SK-N-SH (cell line): ENCODE results near the gene PANK4. TPM values are rescaled to one million over a fixed set of nuclear protein-coding genes. Genes with fewer than 3 reads are reported as not detected.

ENCODE experiments used
- CTCF ChIA-PET: fragments of 300-600, 350-600 bp; formaldehyde crosslinking; extraction: SDS; loops from one replicate; lab custom pipeline; 2021; lab: Yijun Ruan, JAX
- POLR2A ChIA-PET: fragments of 350-600 bp; sonication (Branson Sonifier 250); formaldehyde crosslinking; extraction: SDS; loops from one replicate; lab custom pipeline; 2020; ENCODE audit warnings: antibody characterized with exemption, inconsistent platforms; lab: Yijun Ruan, JAX
- DNase-seq: peaks from one replicate; pipeline ENCODE4 v3.0.0; 2012
- H2AFZ ChIP-seq: fragments of 200-600 bp; sonication (generic); 2 replicates; pipeline ENCODE4 v1.8.1; 2016; ENCODE audit warnings: antibody characterized with exemption, mild to moderate bottlenecking, low read depth
- H3F3A ChIP-seq: fragments of 200-600 bp; sonication (generic); replicated peaks from 2 replicates; pipeline ENCODE3; 2016; ENCODE audit warnings: antibody characterized with exemption, mild to moderate bottlenecking; ENCODE audit not compliant: insufficient read depth
- H3K27ac ChIP-seq, 2 experiments: fragments of 200-500 bp in 1 of 2; fragments of 200-600 bp in 1 of 2; sonication (Bioruptor generic) in 1 of 2; sonication (generic), shearing (Covaris generic) in 1 of 2; 2 replicates each; pipeline versions ENCODE4 v1.5.1 to v1.6.1; 2014 to 2016; ENCODE audit warnings: low read depth in 2 of 2, inconsistent platforms in 1 of 2, low read length in 1 of 2, mild to moderate bottlenecking in 1 of 2, mixed read lengths in 1 of 2
- H3K27me3 ChIP-seq: fragments of 200-600 bp; sonication (generic), shearing (Covaris generic); 2 replicates; pipeline ENCODE4 v1.6.1; 2016; ENCODE audit warnings: mixed run types; ENCODE audit not compliant: insufficient read depth
- H3K36me3 ChIP-seq, 2 experiments: fragments of 200-500 bp in 1 of 2; fragments of 200-600 bp in 1 of 2; sonication (Bioruptor generic) in 1 of 2; sonication (generic) in 1 of 2; replicated peaks in 1 of 2; 2 replicates each; pipeline versions ENCODE3 to v1.5.1; 2014 to 2016; ENCODE audit warnings: low read length in 1 of 2, mild to moderate bottlenecking in 1 of 2; ENCODE audit not compliant: insufficient read depth in 2 of 2, control insufficient read depth in 1 of 2
- H3K4me1 ChIP-seq, 2 experiments: fragments of 200-500 bp in 1 of 2; fragments of 200-600 bp in 1 of 2; sonication (Bioruptor generic) in 1 of 2; sonication (generic), shearing (Covaris generic) in 1 of 2; 2 replicates each; pipeline versions ENCODE4 v1.5.1 to v1.6.1; 2014 to 2016; ENCODE audit warnings: low read depth in 1 of 2, low read length in 1 of 2, mixed run types in 1 of 2; ENCODE audit not compliant: insufficient read depth in 2 of 2, control insufficient read depth in 1 of 2
- H3K4me2 ChIP-seq: fragments of 200-600 bp; sonication (generic), shearing (Covaris generic); 2 replicates; pipeline ENCODE4 v1.6.1; 2017; ENCODE audit warnings: mixed run types
- H3K4me3 ChIP-seq, 2 experiments: fragments of 200-500 bp in 1 of 2; fragments of 200-600 bp in 1 of 2; sonication (Bioruptor generic) in 1 of 2; sonication (generic), shearing (Covaris generic) in 1 of 2; 2 replicates each; pipeline versions ENCODE4 v1.5.1 to v1.8.1; 2014 to 2016; ENCODE audit warnings: low read depth in 2 of 2, inconsistent platforms in 1 of 2, low read length in 1 of 2, mild to moderate bottlenecking in 1 of 2, mixed read lengths in 1 of 2, moderate library complexity in 1 of 2
- H3K79me2 ChIP-seq: fragments of 200-600 bp; sonication (generic); 2 replicates; pipeline ENCODE4 v1.8.1; 2017; ENCODE audit warnings: mild to moderate bottlenecking; ENCODE audit not compliant: insufficient read depth
- H3K9ac ChIP-seq: fragments of 200-600 bp; sonication (generic); 2 replicates; pipeline ENCODE4 v1.6.1; 2017; ENCODE audit warnings: mixed run types
- H3K9me2 ChIP-seq: fragments of 200-600 bp; sonication (generic); 2 replicates; pipeline ENCODE4 v1.6.1; 2017; ENCODE audit warnings: mixed run types
- H3K9me3 ChIP-seq: fragments of 200-600 bp; sonication (generic); 2 replicates; pipeline ENCODE4 v1.6.1; 2017; ENCODE audit warnings: mixed run types, mild to moderate bottlenecking, moderate library complexity
- H4K20me1 ChIP-seq: fragments of 200-600 bp; sonication (generic); 2 replicates; pipeline ENCODE4 v1.6.1; 2017; ENCODE audit warnings: mild to moderate bottlenecking, mixed run types; ENCODE audit not compliant: insufficient read depth
- CHD2 ChIP-seq: fragments of 150-350 bp; IDR thresholded peaks from 2 replicates; pipeline ENCODE4 v1.6.1; 2018; ENCODE audit warnings: low read length; ENCODE audit not compliant: partially characterized antibody
- ELF1 ChIP-seq: IDR thresholded peaks from 2 replicates; pipeline ENCODE4 v1.4.0; 2012
- EP300 ChIP-seq, 2 experiments: IDR thresholded peaks; 2 replicates each; pipeline versions ENCODE4 v1.4.0 to v1.6.1; 2012; ENCODE audit warnings: borderline replicate concordance in 1 of 2, low read depth in 1 of 2, low read length in 1 of 2
- EZH2phosphoT487 ChIP-seq: fragments of 200-600 bp; sonication (generic); IDR thresholded peaks from 2 replicates; pipeline ENCODE4 v1.6.1; 2017; ENCODE audit warnings: low read depth, mixed run types, mild to moderate bottlenecking, antibody characterized with exemption, moderate library complexity, borderline replicate concordance
- FOXM1 ChIP-seq: IDR thresholded peaks from 2 replicates; pipeline ENCODE4 v1.4.0; 2012; ENCODE audit warnings: low read depth, mild to moderate bottlenecking
- JUND ChIP-seq: IDR thresholded peaks from 2 replicates; pipeline ENCODE4 v1.4.0; 2012
- MEF2A ChIP-seq: IDR thresholded peaks from 2 replicates; pipeline ENCODE4 v1.4.0; 2012; ENCODE audit warnings: low read depth, borderline replicate concordance
- NFIC ChIP-seq: IDR thresholded peaks from 2 replicates; pipeline ENCODE4 v1.4.0; 2012; ENCODE audit warnings: borderline replicate concordance
- POLR2AphosphoS5 ChIP-seq: IDR thresholded peaks from 2 replicates; pipeline ENCODE4 v1.6.1; 2012; ENCODE audit warnings: low read depth, low read length
- RAD21 ChIP-seq: IDR thresholded peaks from 2 replicates; pipeline ENCODE4 v1.6.1; 2012; ENCODE audit warnings: mild to moderate bottlenecking, low read length
- SIN3A ChIP-seq: IDR thresholded peaks from 2 replicates; pipeline ENCODE4 v1.6.1; 2012; ENCODE audit warnings: low read depth, mild to moderate bottlenecking, low read length, moderate library complexity, borderline replicate concordance
- SMC3 ChIP-seq: IDR thresholded peaks from 2 replicates; pipeline ENCODE4 v1.6.1; 2012; ENCODE audit warnings: low read depth, low read length, improper control_type of control experiment
- TAF1 ChIP-seq: IDR thresholded peaks from 2 replicates; pipeline ENCODE4 v1.6.1; 2012; ENCODE audit warnings: low read depth, mild to moderate bottlenecking, low read length, moderate library complexity, borderline replicate concordance
- TCF12 ChIP-seq: IDR thresholded peaks from 2 replicates; pipeline ENCODE4 v1.4.0; 2012
- TEAD4 ChIP-seq: IDR thresholded peaks from 2 replicates; pipeline ENCODE4 v1.4.0; 2012; ENCODE audit warnings: mild to moderate bottlenecking, borderline replicate concordance; ENCODE audit not compliant: insufficient read depth
- YY1 ChIP-seq: IDR thresholded peaks from 2 replicates; pipeline ENCODE4 v1.4.0; 2012; ENCODE audit warnings: low read depth, mild to moderate bottlenecking
- WGBS: methylation state at CpG from one replicate; pipeline ENCODE4 v1.1.6; 2017; ENCODE audit warnings: low lambda C conversion rate; 5-methylcytosine and 5-hydroxymethylcytosine counted together
- polyA plus RNA-seq, 3 experiments: library from polyadenylated mRNA; depleted of rRNA; stranded (reverse); fragments of >200 nt; gene quantifications; 2 replicates each; pipeline ENCODE4 v1.2.3, GENCODE V29; 2012
- TF ChIP-seq, protein P1 (sequence below): fragments of 150-350 bp; IDR thresholded peaks from 2 replicates; pipeline ENCODE4 v1.6.1; 2016; ENCODE audit warnings: mild to moderate bottlenecking, low read depth, low read length
- TF ChIP-seq, protein P2 (sequence below): IDR thresholded peaks from 2 replicates; pipeline ENCODE4 v1.6.1; 2012; ENCODE audit warnings: mild to moderate bottlenecking, low read depth, low read length, moderate library complexity
- TF ChIP-seq, protein P3 (sequence below): fragments of 200-600 bp; sonication (generic); IDR thresholded peaks from 2 replicates; pipeline ENCODE4 v1.6.1; 2017; ENCODE audit warnings: antibody characterized with exemption, mild to moderate bottlenecking, moderate library complexity
- TF ChIP-seq, protein P4 (sequence below): IDR thresholded peaks from 2 replicates; pipeline ENCODE4; 2012

PANK4 gene
- polyA plus RNA-seq, 1 of the 3 experiments (the other 2 are of a cell fraction) = 16.6 TPM

DNA sequence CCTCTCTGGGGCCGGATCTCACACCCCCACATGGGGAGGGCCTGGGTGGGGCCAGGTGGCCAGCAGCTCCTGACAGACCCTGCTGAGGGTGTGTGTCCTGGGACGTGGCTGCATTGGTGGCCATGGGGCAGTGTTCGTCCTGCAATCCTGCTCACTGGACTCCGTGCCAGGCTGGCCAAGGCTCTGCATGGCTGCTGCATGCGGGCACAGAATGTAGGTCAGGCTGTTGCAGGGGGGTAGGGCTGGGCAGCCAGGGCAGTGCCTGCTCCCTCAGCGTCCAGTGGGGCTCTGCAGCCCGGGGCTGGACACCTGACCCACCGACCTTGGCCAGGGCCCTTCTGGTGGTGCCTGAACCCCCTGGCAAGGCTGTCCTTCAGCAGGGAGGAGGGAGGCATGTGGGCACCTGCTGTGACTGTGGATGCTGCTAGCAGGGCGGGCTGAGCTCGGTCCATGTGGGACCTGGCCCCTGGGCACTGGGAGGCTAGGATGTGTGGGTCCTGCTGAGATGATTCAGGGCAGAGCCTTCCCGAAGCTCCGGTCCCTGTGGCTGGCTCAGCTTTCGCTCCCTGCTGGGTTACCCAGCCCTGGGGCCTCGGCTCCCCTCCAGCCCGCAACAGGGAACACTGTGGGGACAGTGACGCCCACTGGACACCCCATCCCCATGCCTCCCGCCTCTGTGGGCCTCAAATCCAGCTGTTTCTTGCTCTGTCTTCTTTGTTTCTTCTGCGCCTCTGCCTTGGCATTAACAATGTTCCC, 65.2 kb downstream of the PANK4 start:
- Histone ChIP-seq H3K9me3 (no peaks in the 10 kb centered on the region), H3K9ac (no peak overlapping the region), H3K9me2 (no peaks in the 10 kb centered on the region), H2AFZ (no peak overlapping the region), H3K79me2 (no peaks in the 10 kb centered on the region), H4K20me1 (no peaks in the 10 kb centered on the region), H3K4me3 (no peak overlapping the region), H3K36me3 (no peaks in the 10 kb centered on the region), H3K27ac (no peak overlapping the region), H3K27me3 (no peaks in the 10 kb centered on the region), H3K4me2 (no peak overlapping the region), H3K4me1 (peaks cover 0 to 26% of the 10 kb centered on the region in 2 experiments; a peak in 1 of 4 replicates), H3F3A (no peaks in the 10 kb centered on the region)
- TF ChIP-seq NFIC (no peak), CHD2 (no peak), POLR2AphosphoS5 (no peak), FOXM1 (no peak), SMC3 (no peak), MEF2A (no peak), RAD21 (no peak), EP300 (IDR thresholded peaks at IDR 0.05; ENCODE audit: borderline replicate concordance in 1 of 2, low read depth in 1 of 2, low read length in 1 of 2) (no peak), EZH2phosphoT487 (no peak), TEAD4 (no peak), TAF1 (no peak), SIN3A (no peak), JUND (no peak), ELF1 (no peak), TCF12 (no peak), YY1 (no peak)
- TF ChIP-seq, protein P1, sequence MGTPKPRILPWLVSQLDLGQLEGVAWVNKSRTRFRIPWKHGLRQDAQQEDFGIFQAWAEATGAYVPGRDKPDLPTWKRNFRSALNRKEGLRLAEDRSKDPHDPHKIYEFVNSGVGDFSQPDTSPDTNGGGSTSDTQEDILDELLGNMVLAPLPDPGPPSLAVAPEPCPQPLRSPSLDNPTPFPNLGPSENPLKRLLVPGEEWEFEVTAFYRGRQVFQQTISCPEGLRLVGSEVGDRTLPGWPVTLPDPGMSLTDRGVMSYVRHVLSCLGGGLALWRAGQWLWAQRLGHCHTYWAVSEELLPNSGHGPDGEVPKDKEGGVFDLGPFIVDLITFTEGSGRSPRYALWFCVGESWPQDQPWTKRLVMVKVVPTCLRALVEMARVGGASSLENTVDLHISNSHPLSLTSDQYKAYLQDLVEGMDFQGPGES = no peak
- TF ChIP-seq, protein P2, sequence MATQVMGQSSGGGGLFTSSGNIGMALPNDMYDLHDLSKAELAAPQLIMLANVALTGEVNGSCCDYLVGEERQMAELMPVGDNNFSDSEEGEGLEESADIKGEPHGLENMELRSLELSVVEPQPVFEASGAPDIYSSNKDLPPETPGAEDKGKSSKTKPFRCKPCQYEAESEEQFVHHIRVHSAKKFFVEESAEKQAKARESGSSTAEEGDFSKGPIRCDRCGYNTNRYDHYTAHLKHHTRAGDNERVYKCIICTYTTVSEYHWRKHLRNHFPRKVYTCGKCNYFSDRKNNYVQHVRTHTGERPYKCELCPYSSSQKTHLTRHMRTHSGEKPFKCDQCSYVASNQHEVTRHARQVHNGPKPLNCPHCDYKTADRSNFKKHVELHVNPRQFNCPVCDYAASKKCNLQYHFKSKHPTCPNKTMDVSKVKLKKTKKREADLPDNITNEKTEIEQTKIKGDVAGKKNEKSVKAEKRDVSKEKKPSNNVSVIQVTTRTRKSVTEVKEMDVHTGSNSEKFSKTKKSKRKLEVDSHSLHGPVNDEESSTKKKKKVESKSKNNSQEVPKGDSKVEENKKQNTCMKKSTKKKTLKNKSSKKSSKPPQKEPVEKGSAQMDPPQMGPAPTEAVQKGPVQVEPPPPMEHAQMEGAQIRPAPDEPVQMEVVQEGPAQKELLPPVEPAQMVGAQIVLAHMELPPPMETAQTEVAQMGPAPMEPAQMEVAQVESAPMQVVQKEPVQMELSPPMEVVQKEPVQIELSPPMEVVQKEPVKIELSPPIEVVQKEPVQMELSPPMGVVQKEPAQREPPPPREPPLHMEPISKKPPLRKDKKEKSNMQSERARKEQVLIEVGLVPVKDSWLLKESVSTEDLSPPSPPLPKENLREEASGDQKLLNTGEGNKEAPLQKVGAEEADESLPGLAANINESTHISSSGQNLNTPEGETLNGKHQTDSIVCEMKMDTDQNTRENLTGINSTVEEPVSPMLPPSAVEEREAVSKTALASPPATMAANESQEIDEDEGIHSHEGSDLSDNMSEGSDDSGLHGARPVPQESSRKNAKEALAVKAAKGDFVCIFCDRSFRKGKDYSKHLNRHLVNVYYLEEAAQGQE = no peak
- TF ChIP-seq, protein P3, sequence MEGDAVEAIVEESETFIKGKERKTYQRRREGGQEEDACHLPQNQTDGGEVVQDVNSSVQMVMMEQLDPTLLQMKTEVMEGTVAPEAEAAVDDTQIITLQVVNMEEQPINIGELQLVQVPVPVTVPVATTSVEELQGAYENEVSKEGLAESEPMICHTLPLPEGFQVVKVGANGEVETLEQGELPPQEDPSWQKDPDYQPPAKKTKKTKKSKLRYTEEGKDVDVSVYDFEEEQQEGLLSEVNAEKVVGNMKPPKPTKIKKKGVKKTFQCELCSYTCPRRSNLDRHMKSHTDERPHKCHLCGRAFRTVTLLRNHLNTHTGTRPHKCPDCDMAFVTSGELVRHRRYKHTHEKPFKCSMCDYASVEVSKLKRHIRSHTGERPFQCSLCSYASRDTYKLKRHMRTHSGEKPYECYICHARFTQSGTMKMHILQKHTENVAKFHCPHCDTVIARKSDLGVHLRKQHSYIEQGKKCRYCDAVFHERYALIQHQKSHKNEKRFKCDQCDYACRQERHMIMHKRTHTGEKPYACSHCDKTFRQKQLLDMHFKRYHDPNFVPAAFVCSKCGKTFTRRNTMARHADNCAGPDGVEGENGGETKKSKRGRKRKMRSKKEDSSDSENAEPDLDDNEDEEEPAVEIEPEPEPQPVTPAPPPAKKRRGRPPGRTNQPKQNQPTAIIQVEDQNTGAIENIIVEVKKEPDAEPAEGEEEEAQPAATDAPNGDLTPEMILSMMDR = no peak
- TF ChIP-seq, protein P4, sequence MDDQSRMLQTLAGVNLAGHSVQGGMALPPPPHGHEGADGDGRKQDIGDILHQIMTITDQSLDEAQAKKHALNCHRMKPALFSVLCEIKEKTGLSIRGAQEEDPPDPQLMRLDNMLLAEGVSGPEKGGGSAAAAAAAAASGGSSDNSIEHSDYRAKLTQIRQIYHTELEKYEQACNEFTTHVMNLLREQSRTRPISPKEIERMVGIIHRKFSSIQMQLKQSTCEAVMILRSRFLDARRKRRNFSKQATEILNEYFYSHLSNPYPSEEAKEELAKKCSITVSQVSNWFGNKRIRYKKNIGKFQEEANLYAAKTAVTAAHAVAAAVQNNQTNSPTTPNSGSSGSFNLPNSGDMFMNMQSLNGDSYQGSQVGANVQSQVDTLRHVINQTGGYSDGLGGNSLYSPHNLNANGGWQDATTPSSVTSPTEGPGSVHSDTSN = no peak
- DNase-seq = no peak
- 73% methylated on average over 5 of the region's 18 CpGs for WGBS
- CTCF ChIA-PET = interaction anchor here (0.6 to 2.9 kb wide), 16 partner anchors 8 to 176 kb away, joined by 3 to 53 read pairs (median 6); partner anchors contain the start of genes PANK4, PRXL2B and TNFRSF14
- POLR2A ChIA-PET = interaction anchor here (1.0 to 1.8 kb wide), 5 partner anchors 14 to 86 kb away, joined by 3 to 13 read pairs (median 7); no protein-coding TSS in a partner anchor
